Stimulated activated CD4-positive, alpha-beta T cell treated with anti-CD3 and anti-CD28 coated beads, Interleukin-15, amount 100 ng/mL, for 24 hours (primary cell): ENCODE measurements around the gene KIAA1217.
A peak's percentile ranks its signal among the peaks of the same experiment; 100 is the strongest.

Experiments used
- DNase-seq: peaks from one replicate; pipeline ENCODE4 v3.0.0-alpha.2; 2020

Gene KIAA1217

GRCh38 chr10:24374134-24374915 lies 165.4 kb downstream of the KIAA1217 start:
- no peak for DNase-seq

GRCh38 chr10:24375510-24375909 lies 166.6 kb downstream of the KIAA1217 start:
- DNase-seq, result no peak

- no peak for DNase-seq
Measured at GRCh38 chr10:24376731-24377130, 167.8 kb downstream of the KIAA1217 start.

GRCh38 chr10:24378126-24378920 lies 169.4 kb downstream of the KIAA1217 start:
- DNase-seq, result no peak

GRCh38 chr10:24381235-24382010 lies 172.5 kb downstream of the KIAA1217 start:
- DNase-seq, result no peak

- DNase-seq, result no peak
Measured at GRCh38 chr10:24382045-24382444, 173.1 kb downstream of the KIAA1217 start.

- peak; percentile 33 for DNase-seq
Measured at GRCh38 chr10:24382596-24382978, 173.6 kb downstream of the KIAA1217 start.

- no peak for DNase-seq
Measured at GRCh38 chr10:24382979-24383663, 174.2 kb downstream of the KIAA1217 start.

GRCh38 chr10:24383681-24384106 lies 174.8 kb downstream of the KIAA1217 start:
- DNase-seq, result peak; percentile 72

GRCh38 chr10:24384954-24385353 lies 176.0 kb downstream of the KIAA1217 start:
- no peak for DNase-seq

GRCh38 chr10:24385776-24386175 lies 176.8 kb downstream of the KIAA1217 start:
- DNase-seq, result no peak

- DNase-seq, result no peak
Measured at GRCh38 chr10:24390146-24390700, 181.3 kb downstream of the KIAA1217 start.

- no peak for DNase-seq
Measured at GRCh38 chr10:24390746-24391145, 181.8 kb downstream of the KIAA1217 start.

- DNase-seq, result no peak
Measured at GRCh38 chr10:24393201-24393600, 184.3 kb downstream of the KIAA1217 start.

GRCh38 chr10:24394461-24395190 lies 185.7 kb downstream of the KIAA1217 start:
- DNase-seq, result no peak

- DNase-seq, result no peak
Measured at GRCh38 chr10:24396396-24396795, 187.5 kb downstream of the KIAA1217 start.

GRCh38 chr10:24397662-24398061 lies 188.7 kb downstream of the KIAA1217 start:
- no peak for DNase-seq

- DNase-seq, result no peak
Measured at GRCh38 chr10:24404567-24404966, 195.6 kb downstream of the KIAA1217 start.

GRCh38 chr10:24405635-24406034 lies 196.7 kb downstream of the KIAA1217 start:
- DNase-seq, result no peak

GRCh38 chr10:24406809-24407483 lies 198.0 kb downstream of the KIAA1217 start:
- DNase-seq, result no peak

- no peak for DNase-seq
Measured at GRCh38 chr10:24407928-24408327, 199.0 kb downstream of the KIAA1217 start.
